Keratinocyte (primary cell): ENCODE data around the gene SNRPB.

Experiments used
- CTCF ChIP-seq, 3 experiments: IDR thresholded peaks in 1 of 3; conservative IDR thresholded peaks in 1 of 3; optimal IDR thresholded peaks in 1 of 3; 2 replicates in 2 of 3; 3 replicates in 1 of 3; pipeline versions ENCODE3 to v1.5.1; 2011; ENCODE audit warnings: low read length in 3 of 3, mild to moderate bottlenecking in 3 of 3, moderate library complexity in 2 of 3, control low read depth in 1 of 3, inconsistent platforms in 1 of 3; ENCODE audit not compliant: insufficient read depth in 2 of 3; ENCODE audit errors: extremely low read depth in 1 of 3
- EZH2 ChIP-seq: IDR thresholded peaks from one replicate; pipeline ENCODE4 v1.6.1; 2012; ENCODE audit warnings: inconsistent platforms, mild to moderate bottlenecking, low read length, moderate library complexity

- no peak for TF ChIP-seq CTCF (optimal IDR thresholded peaks at IDR 0.05 in 1 of 3, IDR thresholded peaks at IDR 0.05 in 1 of 3, conservative IDR thresholded peaks at IDR 0.05 in 1 of 3; ENCODE audit: extremely low read depth in 1 of 3, insufficient read depth in 2 of 3, low read length in 3 of 3)
- no peak for TF ChIP-seq EZH2
These were observed 5.5 kb upstream of the SNRPB start for GRCh38 chr20:2475850-2476741.
